ENCODE results near the gene LARP1B. TPM values are rescaled to one million over a fixed set of nuclear protein-coding genes. Genes with fewer than 3 reads are reported as not detected.
"Not testable (repeated sequence)": the region's sequence is repeated elsewhere in the genome, so short reads cannot be mapped to it uniquely, and the experiment has no call there.

LARP1B gene
- total RNA-seq, 1 donor from 2014 or later = 17.6 TPM

DNA sequence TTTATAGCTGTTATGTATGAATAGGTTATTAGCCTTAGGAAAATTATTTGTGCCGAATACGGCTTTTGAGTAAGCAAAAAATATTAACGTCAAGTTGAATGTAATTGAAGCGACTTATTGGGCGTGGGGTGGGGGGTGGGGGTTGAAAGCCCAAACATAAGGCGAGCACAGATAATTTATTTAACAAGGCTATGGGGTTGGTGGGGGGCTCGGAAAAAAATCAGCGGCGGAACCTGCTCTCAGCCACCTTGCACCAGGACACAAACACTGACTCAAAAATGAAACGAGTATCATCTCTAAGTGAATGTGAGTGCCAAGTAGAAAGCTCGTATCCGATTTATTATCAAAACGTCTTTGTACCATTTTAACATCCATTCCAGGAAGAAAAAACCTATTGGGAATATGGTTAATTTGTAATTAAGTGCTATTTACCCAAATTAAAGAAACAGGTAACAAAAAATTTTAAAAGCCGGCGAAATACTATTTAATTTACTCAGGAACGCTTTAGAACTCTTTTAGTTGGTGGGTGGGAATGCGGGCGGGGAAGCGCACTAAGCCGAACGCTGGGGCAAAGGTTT is 902 bp upstream of the LARP1B start:
- Histone ChIP-seq H3K4me1 (ENCODE audit: insufficient read depth, low read length) (peaks cover 6% of the 10 kb centered on the region), H3K36me3 (ENCODE audit: insufficient read depth, low read length) (no peaks in the 10 kb centered on the region), H3K27me3 (ENCODE audit: insufficient read depth, low read length) (no peaks in the 10 kb centered on the region), H3K9ac (ENCODE audit: low read length) (peak overlapping the region; percentile 95), H2AFZ (ENCODE audit: low read depth, low read length) (peak overlapping the region; percentile 98), H3K27ac (ENCODE audit: low read depth, low read length) (peak overlapping the region; percentile 93), H4K20me1 (ENCODE audit: insufficient read depth, low read length) (peaks cover 22% of the 10 kb centered on the region), H3K4me3 (ENCODE audit: insufficient read depth, low read depth, low read length) (peak overlapping the region; percentile 84), H3K4me2 (ENCODE audit: low read length) (peak overlapping the region; percentile 97), H3K79me2 (ENCODE audit: insufficient read depth, low read length) (peaks cover 36% of the 10 kb centered on the region), H3K9me3 (ENCODE audit: insufficient read depth, low read depth, low read length) (no peaks in the 10 kb centered on the region)
- FAIRE-seq (no peak), DNase-seq (ENCODE audit: low read depth) (no peak)
- no peak for TF ChIP-seq EZH2 (IDR thresholded peaks at IDR 0.05; ENCODE audit: insufficient read depth, low read length)
- TF ChIP-seq, protein P1, sequence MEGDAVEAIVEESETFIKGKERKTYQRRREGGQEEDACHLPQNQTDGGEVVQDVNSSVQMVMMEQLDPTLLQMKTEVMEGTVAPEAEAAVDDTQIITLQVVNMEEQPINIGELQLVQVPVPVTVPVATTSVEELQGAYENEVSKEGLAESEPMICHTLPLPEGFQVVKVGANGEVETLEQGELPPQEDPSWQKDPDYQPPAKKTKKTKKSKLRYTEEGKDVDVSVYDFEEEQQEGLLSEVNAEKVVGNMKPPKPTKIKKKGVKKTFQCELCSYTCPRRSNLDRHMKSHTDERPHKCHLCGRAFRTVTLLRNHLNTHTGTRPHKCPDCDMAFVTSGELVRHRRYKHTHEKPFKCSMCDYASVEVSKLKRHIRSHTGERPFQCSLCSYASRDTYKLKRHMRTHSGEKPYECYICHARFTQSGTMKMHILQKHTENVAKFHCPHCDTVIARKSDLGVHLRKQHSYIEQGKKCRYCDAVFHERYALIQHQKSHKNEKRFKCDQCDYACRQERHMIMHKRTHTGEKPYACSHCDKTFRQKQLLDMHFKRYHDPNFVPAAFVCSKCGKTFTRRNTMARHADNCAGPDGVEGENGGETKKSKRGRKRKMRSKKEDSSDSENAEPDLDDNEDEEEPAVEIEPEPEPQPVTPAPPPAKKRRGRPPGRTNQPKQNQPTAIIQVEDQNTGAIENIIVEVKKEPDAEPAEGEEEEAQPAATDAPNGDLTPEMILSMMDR (IDR thresholded peaks at IDR 0.05; ENCODE audit: insufficient read depth, low read depth, low read length) = no peak
- H3K9me3 Mint-ChIP-seq (ENCODE audit: unreplicated experiment) = no peaks in the 10 kb centered on the region
- H3K4me1 Mint-ChIP-seq (ENCODE audit: low read depth, unreplicated experiment) = peaks cover 2% of the 10 kb centered on the region
- peak overlapping the region; percentile 81 for H3K4me3 Mint-ChIP-seq (ENCODE audit: unreplicated experiment)
- peak overlapping the region; percentile 92 for H3K27ac Mint-ChIP-seq (ENCODE audit: unreplicated experiment)
- no peaks in the 10 kb centered on the region for H3K27me3 Mint-ChIP-seq (ENCODE audit: low read depth, unreplicated experiment)
- H3K36me3 Mint-ChIP-seq (ENCODE audit: low read depth, unreplicated experiment) = no peaks in the 10 kb centered on the region

DNA sequence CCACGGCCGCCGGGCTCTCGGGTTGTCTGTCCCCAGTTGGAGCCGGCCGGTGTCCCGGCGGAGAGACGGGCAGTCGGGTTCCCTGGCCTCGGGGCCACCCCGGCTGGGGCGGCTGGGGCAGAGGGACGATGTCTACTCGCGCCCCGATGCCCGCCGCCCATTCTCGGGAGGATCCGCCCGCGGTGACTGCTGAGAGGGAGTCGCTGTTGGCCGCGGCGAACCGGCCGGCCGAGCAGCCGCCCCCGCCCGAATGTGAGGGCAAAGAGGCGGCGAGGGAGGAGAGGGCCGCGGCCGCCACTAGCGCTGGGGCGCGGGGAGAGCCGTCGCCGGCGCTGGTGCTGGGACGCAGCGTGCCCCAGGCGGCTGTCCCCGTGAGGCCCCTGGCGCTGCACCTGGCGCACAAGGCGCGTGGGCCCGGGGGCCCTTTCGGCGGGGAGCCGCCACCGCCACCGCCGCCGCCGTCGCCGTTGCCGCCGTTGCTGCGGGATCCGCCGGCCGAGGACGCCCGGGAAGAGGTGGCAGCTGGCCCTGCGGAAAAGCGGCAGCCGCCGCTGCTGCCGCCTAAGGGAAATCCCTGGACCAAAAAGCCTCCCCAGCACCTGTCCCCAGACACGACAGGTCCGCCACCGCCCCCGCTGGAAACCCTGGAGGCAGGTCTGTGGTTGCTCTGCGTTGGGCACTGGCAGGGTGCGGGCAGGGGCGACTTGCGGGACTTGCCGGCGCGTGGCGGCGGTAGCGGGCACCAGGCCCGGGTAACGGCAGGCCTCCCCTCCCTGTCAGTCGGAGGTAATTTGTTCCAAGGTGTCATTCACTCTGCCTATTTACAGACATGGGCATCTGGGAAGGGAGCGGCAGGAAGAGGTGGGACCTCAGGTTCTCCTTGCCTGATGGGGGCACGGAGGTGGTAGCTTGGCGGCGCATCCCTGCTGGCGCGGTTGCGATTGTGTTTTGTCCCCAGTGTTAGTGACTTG is 739 bp downstream of the LARP1B start:
- TF ChIP-seq, protein P1 (IDR thresholded peaks at IDR 0.05; ENCODE audit: insufficient read depth, low read depth, low read length) = no peak
- TF ChIP-seq EZH2 (IDR thresholded peaks at IDR 0.05; ENCODE audit: insufficient read depth, low read length) = no peak
- Histone ChIP-seq H3K4me2 (ENCODE audit: low read length) (peak overlapping the region; percentile 97), H4K20me1 (ENCODE audit: insufficient read depth, low read length) (peaks cover 25% of the 10 kb centered on the region), H3K79me2 (ENCODE audit: insufficient read depth, low read length) (peaks cover 47% of the 10 kb centered on the region), H2AFZ (ENCODE audit: low read depth, low read length) (peak overlapping the region; percentile 72), H3K27ac (ENCODE audit: low read depth, low read length) (peak overlapping the region; percentile 93), H3K4me1 (ENCODE audit: insufficient read depth, low read length) (peaks cover 6% of the 10 kb centered on the region), H3K9me3 (ENCODE audit: insufficient read depth, low read depth, low read length) (no peaks in the 10 kb centered on the region), H3K4me3 (ENCODE audit: insufficient read depth, low read depth, low read length) (peak overlapping the region; percentile 84), H3K9ac (ENCODE audit: low read length) (peak overlapping the region; percentile 95), H3K36me3 (ENCODE audit: insufficient read depth, low read length) (no peaks in the 10 kb centered on the region), H3K27me3 (ENCODE audit: insufficient read depth, low read length) (no peaks in the 10 kb centered on the region)
- H3K27ac Mint-ChIP-seq (ENCODE audit: unreplicated experiment) = no peak overlapping the region
- H3K4me1 Mint-ChIP-seq (ENCODE audit: low read depth, unreplicated experiment) = peaks cover 3% of the 10 kb centered on the region
- H3K27me3 Mint-ChIP-seq (ENCODE audit: low read depth, unreplicated experiment) = no peaks in the 10 kb centered on the region
- H3K4me3 Mint-ChIP-seq (ENCODE audit: unreplicated experiment) = peak overlapping the region; percentile 94
- peak; percentile 25 for DNase-seq (ENCODE audit: low read depth)
- no peaks in the 10 kb centered on the region for H3K9me3 Mint-ChIP-seq (ENCODE audit: unreplicated experiment)
- FAIRE-seq = no peak
- no peaks in the 10 kb centered on the region for H3K36me3 Mint-ChIP-seq (ENCODE audit: low read depth, unreplicated experiment)

DNA sequence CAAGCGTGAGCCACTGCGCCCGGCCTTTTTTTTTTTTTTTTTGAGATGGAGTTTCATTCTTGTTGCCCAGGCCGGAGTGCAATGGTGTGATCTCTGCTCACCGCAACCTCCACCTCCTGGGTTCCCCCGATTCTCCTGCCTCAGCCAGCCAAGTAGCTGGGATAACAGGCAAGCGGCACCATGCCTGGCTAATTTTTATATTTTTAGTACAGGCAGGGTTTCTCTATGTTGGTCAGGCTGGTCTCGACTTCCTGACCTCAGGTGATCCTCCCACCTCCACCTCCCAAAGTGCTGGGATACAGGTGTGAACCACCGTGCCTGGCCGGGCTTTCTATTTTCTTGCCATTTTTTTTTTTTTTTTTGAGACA is 5.3 kb downstream of the LARP1B start:
- H3K4me3 ChIP-seq (ENCODE audit: insufficient read depth, low read depth, low read length); H3K27ac ChIP-seq (ENCODE audit: low read depth, low read length); H3K27ac Mint-ChIP-seq (ENCODE audit: unreplicated experiment); H3K4me2 ChIP-seq (ENCODE audit: low read length); H3K4me1 Mint-ChIP-seq (ENCODE audit: low read depth, unreplicated experiment); FAIRE-seq; H3K36me3 ChIP-seq (ENCODE audit: insufficient read depth, low read length); H3K27me3 ChIP-seq (ENCODE audit: insufficient read depth, low read length); H3K9ac ChIP-seq (ENCODE audit: low read length); DNase-seq (ENCODE audit: low read depth); H3K9me3 ChIP-seq (ENCODE audit: insufficient read depth, low read depth, low read length); H2AFZ ChIP-seq (ENCODE audit: low read depth, low read length); H3K9me3 Mint-ChIP-seq (ENCODE audit: unreplicated experiment); H3K4me1 ChIP-seq (ENCODE audit: insufficient read depth, low read length); H3K36me3 Mint-ChIP-seq (ENCODE audit: low read depth, unreplicated experiment); H3K27me3 Mint-ChIP-seq (ENCODE audit: low read depth, unreplicated experiment); H3K4me3 Mint-ChIP-seq (ENCODE audit: unreplicated experiment): not testable (repeated sequence)
- Histone ChIP-seq H4K20me1 (ENCODE audit: insufficient read depth, low read length) (peaks cover 39% of the 10 kb centered on the region), H3K79me2 (ENCODE audit: insufficient read depth, low read length) (peaks cover 90% of the 10 kb centered on the region)
